Measurements from ENCODE around the gene TTC1.
"Not testable (repeated sequence)": the region's sequence is repeated elsewhere in the genome, so short reads cannot be mapped to it uniquely, and the experiment has no call there.

Gene TTC1

GRCh38 chr5:160008877-160009590 lies at the start of gene TTC1:
Gene TTC1 (plus strand): TSS chr5:160009139. CDS start chr5:160010529, 1,390 bp downstream.
- peak; percentile 97 for DNase-seq

- DNase-seq: no peak
Measured at GRCh38 chr5:159961176-159962160, 47.5 kb upstream of the TTC1 start.

- DNase-seq: no peak
Measured at GRCh38 chr5:159962214-159962613, 46.7 kb upstream of the TTC1 start.

GRCh38 chr5:159963935-159964334 lies 45.0 kb upstream of the TTC1 start:
- DNase-seq: no peak

GRCh38 chr5:159965031-159965837 lies 43.7 kb upstream of the TTC1 start:
- DNase-seq: peak; percentile 8

GRCh38 chr5:159965838-159966128 lies 43.2 kb upstream of the TTC1 start:
- DNase-seq: not testable (repeated sequence)

- DNase-seq: no peak
Measured at GRCh38 chr5:159969966-159970365, 39.0 kb upstream of the TTC1 start.

- no peak for DNase-seq
Measured at GRCh38 chr5:159971038-159971437, 37.9 kb upstream of the TTC1 start.

- DNase-seq: no peak
Measured at GRCh38 chr5:159971514-159971913, 37.4 kb upstream of the TTC1 start.

- peak; percentile 26 for DNase-seq
Measured at GRCh38 chr5:159971931-159972461, 36.9 kb upstream of the TTC1 start.

- no peak for DNase-seq
Measured at GRCh38 chr5:159972538-159973362, 36.2 kb upstream of the TTC1 start.

GRCh38 chr5:159975462-159976019 lies 33.4 kb upstream of the TTC1 start:
- DNase-seq: no peak

- DNase-seq: no peak
Measured at GRCh38 chr5:159976921-159977320, 32.0 kb upstream of the TTC1 start.

GRCh38 chr5:159978358-159978757 lies 30.6 kb upstream of the TTC1 start:
- DNase-seq: no peak

GRCh38 chr5:159982421-159983173 lies 26.3 kb upstream of the TTC1 start:
- DNase-seq: no peak

GRCh38 chr5:159987031-159987674 lies 21.8 kb upstream of the TTC1 start:
- DNase-seq: peak; percentile 66

- no peak for DNase-seq
Measured at GRCh38 chr5:159990506-159990905, 18.4 kb upstream of the TTC1 start.

- no peak for DNase-seq
Measured at GRCh38 chr5:159992566-159992965, 16.4 kb upstream of the TTC1 start.

- no peak for DNase-seq
Measured at GRCh38 chr5:159993194-159993593, 15.7 kb upstream of the TTC1 start.

GRCh38 chr5:159995907-159996306 lies 13.0 kb upstream of the TTC1 start:
- DNase-seq: no peak
